ENCODE measurements around the gene PPFIA1. TPM values are rescaled to one million over a fixed set of nuclear protein-coding genes. Genes with fewer than 3 reads are reported as not detected.
A peak's percentile ranks its signal among the peaks of the same experiment; 100 is the strongest.

The PPFIA1 gene
- polyA plus RNA-seq, 3 donors from 2014 or later, result 4.6 to 13.4 (median 6.3) TPM

DNA sequence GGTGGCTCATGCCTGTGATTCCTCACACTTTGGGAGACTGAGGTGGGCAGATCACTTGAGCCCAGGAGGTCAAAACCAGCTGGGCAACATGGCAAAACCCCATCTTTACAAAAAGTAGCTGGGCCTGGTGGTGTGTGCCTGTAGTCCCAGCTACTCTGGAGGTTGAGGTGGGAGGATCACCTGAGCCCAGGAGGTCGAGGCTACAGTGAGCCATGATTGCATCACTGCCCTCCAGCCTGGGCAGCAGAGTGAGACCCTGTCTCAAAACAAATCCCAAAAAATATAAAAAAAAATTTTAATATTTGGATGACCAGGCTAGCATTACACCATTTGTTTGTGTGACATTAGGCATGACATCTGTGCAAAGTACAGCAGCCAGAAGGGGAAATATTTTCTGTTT, 78.1 kb downstream of the PPFIA1 start:
- Mint-ChIP-seq H3K27ac (no peak overlapping the region), H3K27me3 (ENCODE audit: low read depth in 3 of 3) (peaks cover 0 to 8% (median 2%) of the 10 kb centered on the region in 3 donors), H3K36me3 (peaks cover 44 to 62% (median 45%) of the 10 kb centered on the region in 3 donors), H3K9me3 (peaks cover 0 to 1% (median 0%) of the 10 kb centered on the region in 6 donors), H3K4me3 (no peak overlapping the region), H3K4me1 (peaks cover 23 to 32% of the 10 kb centered on the region in 2 donors)
- no peak for DNase-seq

DNA sequence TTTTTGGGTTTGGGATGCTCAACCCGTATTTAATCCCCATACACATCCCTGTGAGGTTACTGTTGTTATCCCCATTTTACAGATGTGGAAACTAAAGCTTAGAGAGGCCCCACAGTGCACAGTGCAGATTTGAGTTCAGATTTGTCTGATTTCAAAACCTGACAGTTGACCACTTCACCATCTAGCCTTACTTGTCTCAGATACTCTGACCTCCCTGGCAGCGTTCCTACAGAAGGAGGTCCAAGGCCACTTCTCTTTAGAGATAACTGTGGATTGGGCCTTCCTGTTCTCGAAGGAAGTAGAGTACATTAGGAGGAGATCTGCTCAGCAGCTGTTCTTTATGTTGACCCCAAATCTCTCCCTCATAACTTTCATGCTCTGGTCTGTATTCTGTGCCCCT, 81.2 kb downstream of the PPFIA1 start:
- peaks cover 0 to 1% (median 0%) of the 10 kb centered on the region in 6 donors for H3K9me3 Mint-ChIP-seq
- no peak for DNase-seq
- H3K36me3 Mint-ChIP-seq, result peaks cover 37 to 62% (median 41%) of the 10 kb centered on the region in 3 donors
- H3K4me3 Mint-ChIP-seq, result peak overlapping the region; percentile 44 to 87 (median 66)
- peaks cover 0 to 4% (median 2%) of the 10 kb centered on the region in 3 donors for H3K27me3 Mint-ChIP-seq (ENCODE audit: low read depth in 3 of 3)
- H3K27ac Mint-ChIP-seq, result peak overlapping the region; percentile 55 to 92 (median 72)
- H3K4me1 Mint-ChIP-seq, result peaks cover 36 to 40% of the 10 kb centered on the region in 2 donors

DNA sequence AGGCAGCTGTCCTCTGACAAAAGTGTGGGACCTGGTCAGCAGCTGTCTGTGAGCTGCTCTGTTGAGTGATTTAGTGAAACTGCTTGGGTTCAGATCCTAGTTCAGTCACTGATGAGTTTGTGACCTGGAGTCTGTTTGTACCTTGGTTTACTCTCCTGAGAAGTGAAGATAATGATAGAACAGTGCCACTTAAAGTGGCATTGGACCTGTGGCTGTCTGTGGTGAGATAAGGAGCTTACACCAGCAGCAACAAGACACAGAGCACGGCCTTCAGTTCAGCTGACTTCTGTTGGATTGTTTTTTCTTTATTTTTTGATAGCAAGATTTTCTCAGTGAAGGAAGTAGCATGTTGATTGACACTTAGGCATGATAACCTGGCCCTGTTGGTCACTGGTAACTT, 81.6 kb downstream of the PPFIA1 start:
- Mint-ChIP-seq H3K27me3 (ENCODE audit: low read depth in 3 of 3) (peaks cover 2 to 4% (median 3%) of the 10 kb centered on the region in 3 donors), H3K36me3 (peaks cover 37 to 63% (median 42%) of the 10 kb centered on the region in 3 donors), H3K4me1 (peaks cover 36 to 40% of the 10 kb centered on the region in 2 donors), H3K9me3 (peaks cover 0 to 1% (median 0%) of the 10 kb centered on the region in 6 donors), H3K4me3 (peak overlapping the region; percentile 44 to 87 (median 66)), H3K27ac (peak overlapping the region; percentile 55 to 92 (median 72))
- no peak for DNase-seq

DNA sequence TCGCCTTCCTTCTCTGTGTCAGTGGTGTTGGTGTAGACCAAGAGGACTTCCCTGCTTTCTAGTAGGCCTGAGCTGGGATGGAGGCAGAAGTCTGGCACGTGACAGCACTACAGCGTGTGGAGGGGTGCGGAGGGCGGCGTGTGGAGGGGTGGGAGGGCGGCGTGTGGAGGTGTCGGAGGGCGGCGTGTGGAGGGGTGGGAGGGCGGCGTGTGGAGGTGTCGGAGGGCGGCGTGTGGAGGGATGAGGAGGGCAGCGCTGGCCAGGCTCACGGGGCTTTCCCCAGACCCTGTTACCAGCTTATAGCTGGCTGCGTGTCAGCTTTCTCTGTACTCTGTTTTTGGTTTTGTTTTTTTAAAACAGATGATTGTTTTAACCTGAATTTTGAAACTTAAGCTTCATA, 82.1 kb downstream of the PPFIA1 start:
- H3K4me3 Mint-ChIP-seq, result peak overlapping the region; percentile 61 to 87 (median 66)
- peaks cover 0 to 1% (median 0%) of the 10 kb centered on the region in 6 donors for H3K9me3 Mint-ChIP-seq
- H3K36me3 Mint-ChIP-seq, result peaks cover 35 to 61% (median 41%) of the 10 kb centered on the region in 3 donors
- peaks cover 36 to 40% of the 10 kb centered on the region in 2 donors for H3K4me1 Mint-ChIP-seq
- peaks cover 2 to 4% (median 3%) of the 10 kb centered on the region in 3 donors for H3K27me3 Mint-ChIP-seq (ENCODE audit: low read depth in 3 of 3)
- DNase-seq, result peak; percentile 36 to 58 (median 41)
- H3K27ac Mint-ChIP-seq, result peak overlapping the region in 5 of 6 donors; percentile 57 to 92 (median 78)

DNA sequence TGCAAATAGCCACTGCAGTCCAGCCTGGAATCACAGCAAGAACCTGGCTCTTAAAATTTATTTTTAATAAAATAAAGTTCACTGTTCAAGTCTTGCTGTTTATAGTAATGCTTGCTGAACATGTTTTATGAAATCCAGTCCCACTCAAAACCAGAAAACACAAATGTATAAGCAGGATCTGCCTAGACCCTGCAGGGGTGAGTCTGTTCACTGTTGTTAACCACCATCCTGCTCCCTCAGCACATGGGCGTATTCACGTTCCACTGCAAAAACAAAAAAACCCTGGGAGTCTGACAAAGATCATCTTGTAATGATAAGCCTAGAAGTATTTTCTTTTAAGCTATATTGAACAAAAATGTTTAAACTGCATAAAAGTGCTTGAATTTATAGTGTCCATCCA, 82.8 kb downstream of the PPFIA1 start:
- Mint-ChIP-seq H3K9me3 (peaks cover 0 to 1% (median 0%) of the 10 kb centered on the region in 6 donors), H3K4me3 (peak overlapping the region; percentile 63 to 87 (median 83)), H3K27me3 (ENCODE audit: low read depth in 3 of 3) (peaks cover 2 to 4% (median 3%) of the 10 kb centered on the region in 3 donors), H3K27ac (peak overlapping the region; percentile 86 to 94 (median 88)), H3K4me1 (peaks cover 36 to 40% of the 10 kb centered on the region in 2 donors), H3K36me3 (peaks cover 36 to 62% (median 40%) of the 10 kb centered on the region in 3 donors)
- no peak for DNase-seq

DNA sequence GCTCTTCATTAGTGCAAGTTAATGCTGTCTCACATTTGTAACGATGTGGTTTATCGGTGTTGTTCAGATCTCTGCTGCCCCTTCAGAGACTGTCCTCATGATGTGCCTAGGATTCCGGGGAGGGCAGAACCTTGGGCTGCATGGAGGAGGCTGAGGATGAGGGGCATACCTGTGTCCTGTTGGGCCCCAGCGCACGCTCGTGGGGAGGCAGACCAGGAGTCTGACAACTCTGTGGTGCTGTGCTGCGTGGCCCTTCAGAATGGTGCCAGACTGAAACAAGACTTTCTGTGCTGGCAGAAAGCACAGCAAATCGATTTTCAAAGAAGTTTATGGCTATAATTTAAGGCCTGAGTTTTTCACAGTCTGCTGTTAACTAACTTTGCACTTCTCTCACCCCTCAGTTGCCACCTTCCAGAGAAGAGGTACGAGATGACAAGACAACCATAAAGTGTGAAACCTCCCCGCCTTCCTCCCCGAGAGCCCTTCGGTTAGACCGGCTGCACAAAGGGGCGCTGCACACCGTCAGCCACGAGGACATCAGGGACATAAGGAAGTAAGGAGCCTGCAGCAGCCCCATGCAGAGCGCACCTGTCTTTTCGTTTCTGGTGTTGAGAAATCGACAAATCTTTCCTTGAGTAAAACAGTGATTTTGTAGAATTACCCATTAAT, 83.5 kb downstream of the PPFIA1 start:
- Mint-ChIP-seq H3K27ac (peak overlapping the region; percentile 86 to 94 (median 88)), H3K36me3 (peaks cover 41 to 64% (median 41%) of the 10 kb centered on the region in 3 donors)
- peak; percentile 56 to 73 (median 63) for DNase-seq

GRCh38 chr11:70354629-70355028, 84.1 kb downstream of the PPFIA1 start:
- peaks cover 42 to 66% (median 42%) of the 10 kb centered on the region in 3 donors for H3K36me3 Mint-ChIP-seq
- H3K27me3 Mint-ChIP-seq (ENCODE audit: low read depth in 3 of 3), result peaks cover 2 to 5% (median 2%) of the 10 kb centered on the region in 3 donors
- H3K9me3 Mint-ChIP-seq, result peaks cover 0 to 1% (median 0%) of the 10 kb centered on the region in 6 donors
- H3K27ac Mint-ChIP-seq, result peak overlapping the region in 4 of 6 donors; percentile 86 to 94 (median 90)
- no peak for DNase-seq
- H3K4me1 Mint-ChIP-seq, result peaks cover 36 to 40% of the 10 kb centered on the region in 2 donors
- peak overlapping the region; percentile 54 to 87 (median 83) for H3K4me3 Mint-ChIP-seq

More for the DNA sequence above, 83.5 kb downstream of the PPFIA1 start:
- peaks cover 36 to 40% of the 10 kb centered on the region in 2 donors for H3K4me1 Mint-ChIP-seq
- peaks cover 2 to 5% (median 4%) of the 10 kb centered on the region in 3 donors for H3K27me3 Mint-ChIP-seq (ENCODE audit: low read depth in 3 of 3)
- H3K9me3 Mint-ChIP-seq, result peaks cover 0 to 1% (median 0%) of the 10 kb centered on the region in 6 donors
- peak overlapping the region; percentile 54 to 87 (median 83) for H3K4me3 Mint-ChIP-seq

DNA sequence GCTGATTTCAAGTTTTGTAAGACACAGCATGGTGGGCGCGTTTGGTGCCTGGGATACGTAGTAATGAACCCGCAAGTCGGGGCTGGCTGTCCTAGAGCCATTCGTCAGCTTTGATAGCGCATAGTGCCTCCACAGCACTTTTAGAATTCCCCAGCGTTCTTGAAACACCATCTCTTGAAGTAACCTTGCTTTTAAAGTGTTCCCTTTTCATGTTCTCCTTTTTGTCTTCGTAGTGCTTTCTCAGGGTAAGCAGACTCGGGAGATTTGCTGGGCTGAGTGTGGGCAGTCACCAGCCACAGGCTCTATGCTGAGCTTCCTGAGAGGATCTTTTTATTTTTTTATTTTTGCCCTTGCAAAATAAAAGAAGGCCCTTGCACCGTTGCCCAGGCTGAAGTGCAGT, 88.3 kb downstream of the PPFIA1 start:
- no peak for DNase-seq
- peaks cover 57 to 84% (median 68%) of the 10 kb centered on the region in 3 donors for H3K36me3 Mint-ChIP-seq
- H3K27ac Mint-ChIP-seq, result no peak overlapping the region
- no peak overlapping the region for H3K4me3 Mint-ChIP-seq
- no peaks in the 10 kb centered on the region for H3K9me3 Mint-ChIP-seq
- peaks cover 11 to 12% of the 10 kb centered on the region in 2 donors for H3K4me1 Mint-ChIP-seq
- peaks cover 0 to 5% (median 3%) of the 10 kb centered on the region in 3 donors for H3K27me3 Mint-ChIP-seq (ENCODE audit: low read depth in 3 of 3)

DNA sequence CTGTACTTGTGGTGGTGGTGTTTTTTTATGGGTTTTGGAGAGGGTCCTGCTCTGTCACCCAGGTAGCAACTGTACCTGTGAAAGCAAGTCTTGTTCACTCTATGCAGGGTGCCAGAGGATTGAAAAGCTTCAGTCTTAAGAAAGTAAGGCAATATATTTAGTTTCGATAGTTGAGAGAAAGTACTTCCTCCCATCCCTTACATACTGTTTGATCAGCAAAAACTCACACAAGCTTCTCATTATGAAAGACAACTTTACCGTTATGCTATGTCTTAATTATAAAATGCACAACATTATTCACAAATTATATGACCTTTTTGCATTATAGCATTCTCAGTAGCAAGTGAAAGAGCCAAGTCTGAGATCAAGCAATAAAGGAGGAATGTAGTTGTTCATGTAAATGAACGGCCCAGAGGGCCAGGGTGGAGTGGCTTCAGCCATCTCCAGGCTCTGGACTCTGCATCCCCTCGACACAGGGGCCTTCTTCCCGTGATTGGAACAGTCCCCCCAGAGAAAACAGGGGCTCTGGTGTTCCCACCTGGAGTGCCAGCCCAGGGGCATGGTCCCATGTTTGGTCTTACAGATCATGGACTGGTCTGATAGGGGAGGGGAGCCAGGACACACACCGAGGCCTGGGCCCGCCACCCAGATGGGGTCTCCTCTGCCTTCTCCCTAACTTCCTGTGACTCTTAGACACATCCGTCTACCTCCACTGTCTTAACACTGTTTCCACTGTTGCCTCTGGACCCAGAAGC, 89.1 kb downstream of the PPFIA1 start:
- Mint-ChIP-seq H3K4me3 (no peak overlapping the region), H3K27ac (no peak overlapping the region), H3K27me3 (ENCODE audit: low read depth in 3 of 3) (peaks cover under 1 to 7% (median 5%) of the 10 kb centered on the region in 3 donors), H3K9me3 (no peaks in the 10 kb centered on the region), H3K4me1 (peaks cover 11% of the 10 kb centered on the region in 2 donors), H3K36me3 (peaks cover 59 to 81% (median 71%) of the 10 kb centered on the region in 3 donors)
- DNase-seq, result no peak

DNA sequence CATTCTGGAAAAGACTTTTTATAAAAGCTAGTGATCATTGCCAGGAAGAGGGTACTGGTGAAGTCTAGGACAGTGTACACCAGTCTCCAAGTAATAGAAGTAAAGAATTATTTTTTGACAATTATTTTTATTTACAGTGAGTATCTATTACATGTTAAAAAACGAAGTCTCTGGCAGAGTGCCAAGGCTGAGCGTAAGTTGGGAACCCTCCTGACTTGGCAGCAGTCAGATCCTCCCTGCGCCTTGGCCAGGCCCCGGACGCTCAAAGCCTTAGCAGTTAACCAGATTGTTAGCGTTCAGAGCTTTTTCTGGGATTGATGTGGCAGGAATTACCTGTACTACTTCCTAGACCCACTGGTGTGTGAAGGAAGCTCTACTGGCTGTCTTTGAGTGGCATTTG, 89.7 kb downstream of the PPFIA1 start:
- Mint-ChIP-seq H3K27me3 (ENCODE audit: low read depth in 3 of 3) (peaks cover 6 to 13% (median 8%) of the 10 kb centered on the region in 3 donors), H3K27ac (no peak overlapping the region), H3K4me3 (no peak overlapping the region), H3K9me3 (no peaks in the 10 kb centered on the region), H3K4me1 (peaks cover 14 to 15% of the 10 kb centered on the region in 2 donors), H3K36me3 (peaks cover 63 to 80% (median 73%) of the 10 kb centered on the region in 3 donors)
- DNase-seq, result no peak

- peaks cover 37 to 38% of the 10 kb centered on the region in 2 donors for H3K4me1 Mint-ChIP-seq
- H3K4me3 Mint-ChIP-seq, result peak overlapping the region in 1 of 5 donors; percentile 88
- H3K27me3 Mint-ChIP-seq (ENCODE audit: low read depth in 3 of 3), result peaks cover 10 to 29% (median 13%) of the 10 kb centered on the region in 3 donors
- no peak for DNase-seq
- peak overlapping the region in 1 of 6 donors; percentile 92 for H3K27ac Mint-ChIP-seq
- H3K9me3 Mint-ChIP-seq, result no peaks in the 10 kb centered on the region
- peaks cover 32 to 52% (median 47%) of the 10 kb centered on the region in 3 donors for H3K36me3 Mint-ChIP-seq
These were observed 93.7 kb downstream of the PPFIA1 start for GRCh38 chr11:70364178-70364577.

- peaks cover 13 to 32% (median 15%) of the 10 kb centered on the region in 3 donors for H3K27me3 Mint-ChIP-seq (ENCODE audit: low read depth in 3 of 3)
These were observed 94.5 kb downstream of the PPFIA1 start for GRCh38 chr11:70364745-70365543.

DNA sequence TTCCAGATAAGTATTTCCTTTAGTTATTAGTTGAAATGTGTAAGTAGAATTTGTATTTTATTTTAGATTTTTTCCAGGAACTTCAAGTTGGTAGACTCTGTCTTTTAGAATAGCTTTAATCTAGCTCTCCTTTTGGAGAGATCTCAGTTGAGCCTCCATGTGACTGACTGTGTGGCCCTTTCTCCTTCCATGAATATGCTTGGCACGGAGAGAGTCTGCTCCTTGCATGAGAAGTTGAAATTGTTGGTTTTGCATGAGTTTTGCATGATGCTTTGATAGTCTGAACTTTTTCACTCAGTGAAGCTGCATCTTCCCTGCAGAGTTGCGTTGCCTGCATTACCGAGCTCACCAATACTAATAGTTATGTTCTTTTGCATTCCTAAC, 95.0 kb downstream of the PPFIA1 start:
- peak overlapping the region; percentile 31 to 95 (median 84) for H3K27ac Mint-ChIP-seq
- H3K9me3 Mint-ChIP-seq, result no peaks in the 10 kb centered on the region
- peaks cover 37 to 38% of the 10 kb centered on the region in 2 donors for H3K4me1 Mint-ChIP-seq
- peaks cover 27 to 47% (median 44%) of the 10 kb centered on the region in 3 donors for H3K36me3 Mint-ChIP-seq
- DNase-seq, result no peak
- H3K4me3 Mint-ChIP-seq, result peak overlapping the region; percentile 78 to 91 (median 82)
- H3K27me3 Mint-ChIP-seq (ENCODE audit: low read depth in 3 of 3), result peaks cover 13 to 31% (median 17%) of the 10 kb centered on the region in 3 donors

More at GRCh38 chr11:70364745-70365543, 94.5 kb downstream of the PPFIA1 start:
- DNase-seq, result peak; percentile 86 to 89 (median 87)
- peaks cover 37 to 38% of the 10 kb centered on the region in 2 donors for H3K4me1 Mint-ChIP-seq
- H3K4me3 Mint-ChIP-seq, result peak overlapping the region; percentile 78 to 91 (median 82)
- H3K27ac Mint-ChIP-seq, result peak overlapping the region; percentile 64 to 95 (median 84)
- no peaks in the 10 kb centered on the region for H3K9me3 Mint-ChIP-seq
- peaks cover 27 to 46% (median 44%) of the 10 kb centered on the region in 3 donors for H3K36me3 Mint-ChIP-seq

Measured in immature natural killer cell (primary cell).